AG04450 (cell line): ENCODE data around the gene MCL1. TPM values are rescaled to one million over a fixed set of nuclear protein-coding genes. Genes with fewer than 3 reads are reported as not detected.
A peak's percentile ranks its signal among the peaks of the same experiment; 100 is the strongest.

ENCODE experiments used
- CTCF ChIA-PET: fragments of 300-600, 350-600 bp; formaldehyde crosslinking; extraction: SDS; loops from one replicate; lab custom pipeline; 2022; ENCODE audit warnings: antibody characterized with exemption, inconsistent platforms; lab: Charles Lee
- POLR2A ChIA-PET: fragments of 350-600 bp; formaldehyde crosslinking; extraction: SDS; loops from one replicate; lab custom pipeline; 2021; ENCODE audit warnings: antibody characterized with exemption, inconsistent platforms; lab: Yijun Ruan, JAX
- DNase-seq: peaks from one replicate; pipeline ENCODE4 v3.0.0-alpha.2; 2011; ENCODE audit warnings: low read depth, low spot score
- H3K27ac ChIP-seq: one replicate; pipeline ENCODE4 v1.5.1; 2012; ENCODE audit warnings: low read depth, low read length, control low read depth
- H3K27me3 ChIP-seq: one replicate; pipeline ENCODE4 v1.6.0; 2012; ENCODE audit warnings: low read length; ENCODE audit not compliant: control insufficient read depth, insufficient read depth
- H3K4me3 ChIP-seq: 2 replicates; pipeline ENCODE4 v1.5.1; 2011; ENCODE audit warnings: mild to moderate bottlenecking, low read depth, low read length, control low read depth
- H3K9me3 ChIP-seq: 2 replicates; pipeline ENCODE4 v1.5.1; 2012; ENCODE audit warnings: low read length; ENCODE audit not compliant: control insufficient read depth, insufficient read depth
- CTCF ChIP-seq: IDR thresholded peaks from 2 replicates; pipeline ENCODE4 v1.5.1; 2011; ENCODE audit warnings: low read depth, low read length, control low read depth, inconsistent platforms
- polyA plus RNA-seq: library from polyadenylated mRNA; depleted of rRNA; stranded (reverse); fragments of >200 nt; gene quantifications from 2 replicates; pipeline ENCODE4 v1.2.3, GENCODE V29; 2011; rRNA removed
- small RNA-seq: library from RNA; depleted of rRNA; stranded (forward); fragments of <200 nt; gene quantifications from one replicate; pipeline ENCODE3, GENCODE V24; 2012; ENCODE audit warnings: low read depth; ENCODE audit not compliant: insufficient read length

Gene MCL1
- polyA plus RNA-seq, 1 experiment: 138 TPM

- Histone ChIP-seq H3K9me3 (no peaks in the 10 kb centered on the region; the same call in 1 of the 2 replicates), H3K27me3 (no peaks in the 10 kb centered on the region), H3K27ac (peak overlapping the region; percentile 57), H3K4me3 (no peak overlapping the region)
- no peak for TF ChIP-seq CTCF
- ChIA-PET POLR2A (interaction anchor here (0.6 to 1.5 kb wide), 4 partner anchors 9 to 33 kb away, joined by 3 to 12 read pairs (median 6); partner anchors contain the start of gene FALEC), CTCF (interaction anchor here (6.3 kb wide), 1 partner anchor 31 kb away, joined by 39 read pairs; no protein-coding TSS in a partner anchor)
- peak; percentile 29 for DNase-seq
Measured at GRCh38 chr1:150529017-150529416, 50.4 kb downstream of the MCL1 start.

- ChIA-PET CTCF (interaction anchor here (6.3 kb wide), 1 partner anchor 32 kb away, joined by 39 read pairs; no protein-coding TSS in a partner anchor), POLR2A (no interaction called here)
- Histone ChIP-seq H3K27ac (peak overlapping the region; percentile 57), H3K9me3 (no peaks in the 10 kb centered on the region; the same call in 1 of the 2 replicates), H3K27me3 (no peaks in the 10 kb centered on the region), H3K4me3 (no peak overlapping the region)
- no peak for TF ChIP-seq CTCF
- peak; percentile 47 for DNase-seq
Measured at GRCh38 chr1:150528196-150528595, 51.2 kb downstream of the MCL1 start.

- POLR2A ChIA-PET: no interaction called here
- Histone ChIP-seq H3K27ac (no peak overlapping the region), H3K9me3 (no peaks in the 10 kb centered on the region; the same call in 1 of the 2 replicates), H3K4me3 (no peak overlapping the region), H3K27me3 (no peaks in the 10 kb centered on the region)
- CTCF ChIA-PET: no interaction called here
- no peak for TF ChIP-seq CTCF
- no peak for DNase-seq
Measured at GRCh38 chr1:150525348-150525747, 54.1 kb downstream of the MCL1 start.

Small RNA genes lying within 50 kb of the gene (small RNA-seq; reads per million reads assigned to genes)
- gene MIR4257 (not detected), gene RF00015 (not detected), gene RF00561 (not detected), gene RN7SL473P (not detected), gene RN7SL600P (not detected)

Other genes with a start within 250 kb of the MCL1 start
- 17.1 and 19.7 TPM in 2 replicates for gene RPRD2, start 215.5 kb downstream of the MCL1 start, polyA plus RNA-seq
- 14.5 and 14.6 TPM in 2 replicates for gene TARS2, start 92.2 kb downstream of the MCL1 start, polyA plus RNA-seq
- gene ECM1, start 71.5 kb downstream of the MCL1 start, polyA plus RNA-seq: 122 and 163 TPM in 2 replicates
- not detected in 2 replicates for gene FALEC, start 63.9 kb downstream of the MCL1 start, polyA plus RNA-seq
- gene ADAMTSL4, start 30.2 kb downstream of the MCL1 start, polyA plus RNA-seq: 4.2 and 4.9 TPM in 2 replicates
- gene ENSA, start 50.0 kb upstream of the MCL1 start, polyA plus RNA-seq: 40.7 and 53.7 TPM in 2 replicates
- gene GOLPH3L, start 117.5 kb upstream of the MCL1 start, polyA plus RNA-seq: 31.7 and 35.0 TPM in 2 replicates
- gene HORMAD1, start 141.3 kb upstream of the MCL1 start, polyA plus RNA-seq: not detected in 2 replicates
- 5.4 and 7.1 TPM in 2 replicates for gene CTSS, start 186.2 kb upstream of the MCL1 start, polyA plus RNA-seq
- gene CTSK, start 228.7 kb upstream of the MCL1 start, polyA plus RNA-seq: 65.4 and 72.5 TPM in 2 replicates